Measurements from ENCODE around the gene KCNIP4.

KCNIP4 gene

DNA sequence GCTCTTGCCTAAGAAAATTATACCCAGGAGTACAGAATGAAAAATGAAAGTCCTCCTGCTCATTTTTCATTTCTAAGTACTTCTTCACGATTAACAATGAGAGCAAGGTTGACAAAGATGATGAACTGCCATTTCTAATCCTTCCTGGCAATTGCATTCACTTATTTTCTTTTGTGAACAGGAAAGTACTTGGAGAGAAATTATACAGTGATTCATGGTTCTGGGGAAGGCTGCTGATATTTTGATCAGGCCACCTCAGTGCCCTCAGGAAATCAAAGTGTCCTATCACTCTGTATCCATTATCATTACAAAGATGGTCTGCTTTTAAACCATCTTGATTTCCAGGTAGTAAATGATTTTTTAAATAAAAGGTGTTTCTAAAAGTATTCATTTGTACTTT lies 780.9 kb downstream of the KCNIP4 start:
- DNase-seq, result no peak

DNA sequence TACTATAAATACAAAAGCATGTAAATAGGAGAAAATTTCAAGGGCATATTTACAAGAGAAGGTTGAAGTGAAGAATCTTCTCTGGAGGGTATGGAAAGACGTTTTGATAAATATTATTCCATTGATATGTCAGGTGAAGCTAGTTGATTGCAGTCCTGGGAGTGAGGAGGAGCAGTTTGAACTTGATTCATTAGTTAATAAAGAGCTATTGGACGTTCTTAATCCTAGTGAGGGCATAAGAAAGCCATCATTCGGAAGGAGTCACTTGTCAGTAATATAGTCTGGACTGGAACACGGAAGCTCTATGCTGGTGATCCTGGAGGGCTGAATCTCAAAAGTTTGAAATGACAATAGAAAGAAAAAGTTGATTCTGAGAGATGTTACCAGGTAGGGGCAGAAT lies 793.2 kb downstream of the KCNIP4 start:
- no peak for DNase-seq

DNA sequence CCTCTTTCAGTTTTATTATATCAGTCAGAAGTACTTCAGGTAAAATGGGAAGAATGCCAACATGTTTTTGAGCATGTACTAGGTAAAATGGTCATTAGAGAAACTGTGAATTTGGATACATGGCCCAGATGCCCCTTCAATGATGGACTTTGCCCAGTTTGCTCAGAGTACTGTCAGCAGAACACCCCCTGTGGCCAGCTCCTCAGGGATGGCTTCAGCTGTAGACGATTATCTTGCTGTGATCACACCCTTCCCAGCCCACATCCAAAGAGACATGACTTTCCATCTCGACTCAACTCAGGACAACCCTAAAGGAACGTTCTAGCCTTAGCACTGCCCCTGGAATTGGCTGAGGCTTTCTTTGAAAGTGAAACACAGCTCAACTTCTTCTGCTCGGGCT lies 809.2 kb downstream of the KCNIP4 start:
- no peak for DNase-seq

DNA sequence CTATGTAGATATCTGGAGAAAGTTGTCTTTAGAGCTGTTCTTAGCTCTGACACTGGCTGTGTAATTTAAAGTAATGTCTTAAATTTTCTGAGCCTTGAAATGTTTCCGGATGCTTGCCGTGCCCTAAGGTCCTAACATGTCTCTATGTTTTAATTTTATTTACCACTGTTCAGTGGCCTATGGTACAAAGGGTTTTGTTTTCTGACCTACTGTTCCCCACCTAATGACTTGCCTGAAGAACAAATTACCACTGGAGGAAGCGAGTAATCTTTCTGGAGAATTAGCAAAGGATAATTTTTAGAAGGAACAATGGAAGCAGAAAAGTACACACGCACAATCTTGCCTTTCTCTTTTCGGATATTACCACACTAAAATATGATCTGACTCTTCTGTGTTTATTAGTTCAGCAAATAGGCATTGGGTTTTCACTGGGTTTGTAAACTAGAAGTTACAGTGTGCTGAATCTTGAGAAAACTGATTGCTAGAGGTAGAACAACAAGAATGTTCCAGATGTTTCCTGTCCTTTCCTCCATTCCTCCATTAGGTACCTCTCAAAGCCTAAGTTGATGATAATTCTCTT lies 812.4 kb downstream of the KCNIP4 start:
- DNase-seq, result no peak

DNA sequence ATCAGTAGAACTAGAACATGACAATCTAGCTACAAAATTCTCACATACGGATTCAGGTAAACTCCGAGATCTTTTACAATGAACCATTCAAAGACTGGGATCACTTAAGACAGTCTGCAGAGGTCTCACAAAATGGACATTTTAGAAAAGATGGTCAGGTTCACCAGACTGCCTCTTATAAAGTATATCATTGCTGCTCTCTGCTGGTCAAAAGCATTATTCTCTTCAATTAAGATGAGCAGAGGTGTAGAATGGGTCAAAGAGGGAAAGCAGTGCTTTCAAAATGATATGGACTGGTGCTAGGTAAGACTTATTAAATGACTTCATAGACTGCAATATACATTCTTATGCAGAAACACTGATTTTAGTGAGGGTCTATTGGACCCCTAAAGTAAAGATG lies 813.6 kb downstream of the KCNIP4 start:
- DNase-seq, result peak; percentile 5

DNA sequence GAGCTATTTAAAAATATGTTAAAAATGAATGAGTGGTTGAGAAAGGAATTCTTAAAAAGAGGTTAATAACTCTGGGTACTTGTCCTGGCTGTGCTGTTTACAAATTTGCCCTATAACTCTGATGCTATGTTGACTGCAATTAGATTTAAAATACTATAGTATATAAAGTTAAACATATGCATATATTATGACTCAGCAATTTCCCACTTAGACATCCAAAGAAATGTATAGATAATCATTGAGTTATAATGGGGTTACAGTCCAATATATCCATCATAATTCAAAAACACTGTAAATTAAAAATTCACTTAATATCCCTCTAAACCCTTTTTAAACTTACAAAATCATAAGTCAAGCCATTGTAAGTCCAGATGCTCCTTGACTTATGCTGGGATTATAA lies 818.0 kb downstream of the KCNIP4 start:
- DNase-seq, result no peak

DNA sequence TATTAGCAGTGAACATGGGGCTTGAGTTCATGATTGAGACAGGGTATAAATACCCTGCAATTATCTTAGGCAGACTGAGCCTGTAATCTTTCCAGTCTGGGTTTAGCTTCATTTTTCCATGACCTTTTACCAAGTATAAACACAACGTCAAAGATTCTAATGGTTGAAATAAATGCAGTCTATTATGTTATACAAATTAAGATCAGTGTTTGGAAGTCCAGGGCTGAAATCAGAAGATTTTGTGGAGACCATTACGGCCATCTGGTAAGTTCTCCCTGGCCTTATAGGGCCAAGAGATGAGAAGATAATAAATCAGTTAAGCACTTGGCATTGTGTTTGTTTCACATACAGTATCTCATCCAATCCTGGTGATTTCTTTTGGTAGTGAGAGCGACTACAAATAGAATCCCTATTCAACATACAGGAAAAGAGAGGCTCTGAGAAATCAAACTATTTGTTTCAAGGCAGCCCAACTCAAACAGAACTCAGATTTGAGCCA lies 822.5 kb downstream of the KCNIP4 start:
- no peak for DNase-seq

DNA sequence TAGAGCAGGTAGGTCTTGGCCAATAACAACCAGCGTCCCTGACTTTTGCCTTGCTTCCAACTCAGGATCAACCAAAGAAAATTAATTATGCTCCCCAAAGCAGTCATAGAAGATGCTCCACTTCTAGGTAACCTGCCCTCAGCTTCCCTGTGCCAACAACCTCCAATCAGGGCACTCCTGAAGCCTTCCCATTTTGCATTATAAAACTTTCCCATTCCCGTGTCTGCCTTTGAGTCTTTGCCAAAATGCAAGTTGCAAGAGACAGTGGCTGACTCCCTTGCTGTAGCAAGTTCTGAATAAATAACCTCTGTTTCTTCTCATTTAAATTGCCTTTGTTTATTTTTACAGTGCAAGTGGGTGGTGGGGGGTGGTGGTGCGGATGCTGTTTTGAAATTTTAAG lies 830.3 kb downstream of the KCNIP4 start:
- no peak for DNase-seq

DNA sequence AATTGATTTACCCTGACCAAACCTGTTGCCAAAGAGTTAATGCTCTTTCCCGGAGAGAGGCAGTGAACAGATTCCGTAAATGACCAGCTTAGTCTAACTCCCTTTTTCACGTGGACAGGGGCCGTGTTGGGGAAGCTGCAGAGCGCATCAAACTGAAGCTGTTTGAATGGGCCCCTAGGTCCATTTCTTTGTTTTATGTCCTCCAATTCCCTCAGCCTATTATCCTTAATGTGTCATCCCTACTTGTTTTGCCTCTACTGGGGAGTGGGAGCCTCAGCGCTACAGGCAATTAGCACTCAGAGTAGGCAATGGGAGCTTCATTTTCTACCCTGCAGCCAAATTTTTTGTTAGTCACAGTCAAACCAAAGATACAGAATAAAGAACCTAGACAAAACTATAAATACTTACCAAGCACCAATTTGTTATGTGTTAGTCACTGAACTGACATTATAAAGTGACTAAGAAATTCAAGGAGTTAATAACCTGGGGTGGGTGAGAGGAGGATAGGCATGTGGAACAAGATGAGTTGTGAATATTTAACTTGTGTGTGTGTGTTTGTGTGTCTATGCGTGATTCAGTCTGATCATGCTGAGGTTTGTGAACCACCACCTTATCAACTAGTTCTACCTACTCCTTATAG lies 830.9 kb downstream of the KCNIP4 start:
- DNase-seq, result no peak

DNA sequence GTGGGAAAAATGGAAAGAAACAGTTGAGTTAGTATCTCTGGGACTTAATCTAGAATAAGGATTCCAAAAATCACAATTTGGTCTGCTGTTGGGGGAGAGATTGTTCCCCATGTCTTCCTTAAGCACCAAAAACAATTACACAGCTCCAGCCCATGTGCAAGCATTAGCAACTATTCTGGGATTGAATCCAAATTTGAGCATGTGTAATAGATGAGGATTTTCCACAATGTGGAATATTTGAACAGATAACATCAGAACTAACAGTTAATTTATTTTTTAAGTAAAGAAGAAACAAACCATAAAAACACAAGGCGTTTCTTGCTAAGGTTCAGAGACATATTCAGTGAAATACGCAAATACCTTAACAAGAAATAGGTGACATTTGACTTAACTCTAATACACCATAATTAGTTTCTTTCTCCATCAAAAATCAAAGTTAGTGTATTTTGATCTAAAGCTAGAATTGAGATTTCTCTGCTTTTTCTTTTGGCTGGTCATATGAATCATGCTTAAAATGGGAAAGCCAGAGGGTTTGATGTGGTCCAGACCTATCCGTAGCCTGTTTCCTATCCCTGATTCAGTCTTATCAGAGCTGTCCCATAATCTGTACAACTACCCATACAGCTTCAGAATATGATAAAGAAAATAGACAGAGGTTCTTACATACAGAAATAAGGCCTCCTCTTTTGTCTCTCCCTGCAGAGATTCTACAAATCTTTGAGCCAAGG lies 834.9 kb downstream of the KCNIP4 start:
- peak; percentile 29 for DNase-seq

DNA sequence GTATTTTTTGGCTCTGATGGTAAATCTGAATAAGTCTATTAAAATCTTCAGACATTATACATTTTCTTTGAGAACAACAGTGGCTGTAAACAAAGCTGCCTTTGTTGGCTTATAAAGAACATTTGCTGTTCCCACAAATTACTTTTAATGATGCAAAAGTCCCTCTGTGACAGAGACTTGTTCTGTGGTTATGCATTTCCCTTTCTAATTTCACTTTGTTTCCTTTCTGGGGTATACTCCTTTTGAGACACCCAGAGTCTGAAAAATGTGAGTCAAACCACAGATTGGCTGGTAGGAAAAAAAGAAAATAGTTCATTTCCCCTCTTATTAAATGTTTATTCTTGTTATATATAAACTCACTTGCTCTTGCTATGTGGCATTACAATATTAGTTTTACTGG lies 845.9 kb downstream of the KCNIP4 start:
- DNase-seq, result no peak

DNA sequence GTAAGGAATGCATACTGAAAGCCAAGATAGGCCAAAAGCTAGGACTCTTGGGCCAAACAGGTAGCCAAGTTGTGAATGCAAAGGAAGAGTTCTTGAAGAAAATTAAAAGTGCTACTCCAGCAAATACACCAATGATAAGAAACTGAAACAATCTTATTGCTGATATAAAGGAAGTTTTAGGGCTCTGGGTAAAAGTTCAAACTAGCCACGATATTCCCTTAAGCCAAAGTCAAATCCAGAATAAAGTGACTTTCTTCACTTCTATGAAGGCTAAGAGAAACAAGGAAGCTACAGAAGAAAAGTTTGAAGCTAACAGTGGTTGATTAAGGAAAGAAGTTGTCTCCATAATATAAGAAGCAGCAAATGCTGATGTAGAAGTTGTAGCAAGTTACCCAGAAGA lies 850.7 kb downstream of the KCNIP4 start:
- no peak for DNase-seq

DNA sequence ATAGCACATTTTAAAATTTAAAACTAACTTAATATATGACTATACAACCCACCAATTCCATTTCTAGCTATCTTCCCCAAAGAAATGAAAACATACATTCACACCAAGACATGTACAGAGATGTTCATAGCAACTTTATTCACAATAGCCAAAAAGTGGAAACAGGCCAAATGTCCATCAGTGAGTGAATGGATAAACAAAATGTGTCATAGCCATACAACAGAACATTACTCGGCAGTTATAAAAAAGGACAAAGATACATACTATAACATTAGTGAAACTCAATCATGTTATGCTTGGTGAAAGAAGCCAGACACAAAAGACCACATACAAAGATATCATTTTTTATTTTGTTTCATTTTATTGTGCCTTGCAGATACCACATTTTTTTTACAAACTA lies 851.5 kb downstream of the KCNIP4 start:
- DNase-seq, result no peak

DNA sequence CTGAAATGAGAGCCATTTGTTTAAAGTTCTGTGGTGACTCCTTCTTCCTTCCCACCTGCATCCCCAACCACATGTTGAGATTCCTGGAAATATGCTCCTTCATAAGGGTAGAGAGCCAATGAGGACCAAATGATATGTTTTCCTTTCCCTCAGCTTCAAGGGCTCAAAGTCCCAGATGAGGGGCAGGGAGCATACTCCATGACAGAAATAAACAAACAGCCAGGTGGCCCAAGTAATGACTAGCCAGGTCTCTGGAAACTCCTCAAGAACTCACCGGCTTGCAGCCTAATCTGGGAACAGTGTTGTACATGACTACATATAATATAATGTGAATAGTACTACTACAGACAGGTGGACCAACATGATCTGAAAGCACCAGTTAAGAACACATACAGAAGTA lies 856.0 kb downstream of the KCNIP4 start:
- DNase-seq, result no peak

DNA sequence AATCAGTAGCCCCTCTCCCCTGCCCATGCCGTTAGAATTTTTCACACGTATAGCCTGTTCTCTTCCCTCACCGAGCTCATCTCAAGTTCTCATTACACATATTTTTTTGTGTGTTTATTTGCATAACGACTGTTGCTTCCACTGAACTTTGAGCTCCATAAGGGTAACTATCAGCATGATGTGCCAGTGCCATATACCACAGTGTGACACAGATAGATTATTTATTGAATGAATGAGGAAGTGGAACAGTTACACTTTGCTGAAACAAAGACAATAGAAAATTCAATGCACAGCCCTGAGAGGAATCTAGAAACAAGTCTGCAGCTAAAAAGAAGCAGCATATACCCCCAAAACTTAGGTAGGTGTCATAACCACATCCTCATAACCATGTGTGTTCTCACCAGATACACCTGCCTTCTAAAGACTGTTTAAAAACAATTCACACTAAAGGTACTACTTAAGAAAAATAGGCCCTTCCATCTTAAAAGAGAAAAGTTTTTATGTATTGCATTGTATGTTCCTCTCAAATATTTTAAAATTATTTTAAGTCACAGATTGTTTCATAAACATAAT lies 858.4 kb downstream of the KCNIP4 start:
- DNase-seq, result no peak

DNA sequence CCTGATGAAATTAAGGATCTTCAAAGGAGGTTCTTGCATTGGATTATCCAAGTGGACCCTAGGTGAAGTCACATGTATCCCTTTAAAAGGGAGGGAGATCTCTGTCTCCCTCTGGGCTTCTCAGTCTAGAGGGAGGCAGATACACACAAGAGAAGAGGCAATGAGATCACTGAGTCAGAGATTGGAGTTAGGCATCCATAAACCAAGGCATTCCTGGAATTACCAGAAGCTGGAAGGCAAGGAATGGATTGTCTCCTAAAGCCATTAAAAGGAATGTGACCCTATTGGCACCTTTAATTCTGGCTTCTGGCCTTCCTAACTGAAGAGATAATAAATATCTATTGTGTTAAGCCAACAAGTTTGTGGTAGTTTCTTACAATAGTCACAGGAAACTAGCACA lies 865.2 kb downstream of the KCNIP4 start:
- no peak for DNase-seq

DNA sequence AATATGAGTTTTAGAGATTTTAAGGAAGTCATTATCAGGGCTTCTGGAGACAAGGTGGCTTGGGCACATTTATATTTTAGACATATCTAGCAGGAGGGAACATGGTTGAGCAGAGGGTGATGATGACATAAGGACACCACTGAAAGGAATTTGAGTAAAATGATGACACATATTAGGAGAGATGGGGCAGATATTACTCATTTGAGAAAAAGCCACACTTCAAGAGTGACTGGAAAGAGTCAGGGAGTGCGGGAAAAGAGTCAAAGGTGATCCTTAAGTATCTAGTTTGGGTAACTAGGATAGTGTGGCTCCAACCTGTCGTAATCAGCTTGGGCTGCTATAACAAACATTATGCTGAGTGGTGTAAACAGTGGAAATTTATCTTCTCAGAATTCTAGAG lies 870.6 kb downstream of the KCNIP4 start:
- DNase-seq, result no peak

DNA sequence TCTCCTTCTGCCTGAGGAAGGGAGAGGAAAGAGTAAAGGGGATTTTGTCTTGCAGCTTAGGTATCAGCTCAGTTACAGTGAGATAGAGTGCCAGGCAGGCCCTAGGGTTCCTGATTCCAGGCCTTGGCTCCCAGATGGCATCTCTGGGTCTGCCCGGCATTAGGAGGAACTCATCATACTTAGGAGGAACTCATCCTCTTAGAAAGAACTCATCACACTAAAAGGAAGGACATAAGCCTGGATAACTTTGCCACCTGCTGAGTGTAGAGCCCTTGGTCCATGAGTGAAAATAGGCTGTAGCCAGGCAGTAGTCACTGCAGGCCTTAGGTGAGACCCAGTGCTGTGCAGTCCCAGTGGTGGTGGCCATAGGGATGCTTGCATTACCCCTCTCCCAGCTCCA lies 881.2 kb downstream of the KCNIP4 start:
- DNase-seq, result no peak

DNA sequence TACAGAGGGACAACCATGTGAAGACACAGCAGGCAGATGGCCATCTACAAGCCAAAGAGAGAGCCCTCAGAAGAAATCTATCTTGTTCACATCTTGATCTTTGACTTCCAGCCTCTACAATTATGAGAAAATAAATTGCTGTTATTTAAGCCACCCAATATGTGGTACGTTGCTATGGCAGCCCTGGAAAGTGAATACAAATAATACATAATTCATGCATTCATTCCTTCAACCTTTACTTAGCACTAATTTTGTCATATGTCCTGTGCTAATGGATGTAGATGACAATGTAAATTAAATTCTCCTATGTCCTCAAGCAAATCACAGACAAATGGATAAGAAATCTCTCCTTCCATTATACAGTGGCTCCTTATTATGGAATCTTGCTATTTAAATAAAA lies 886.7 kb downstream of the KCNIP4 start:
- DNase-seq, result no peak

DNA sequence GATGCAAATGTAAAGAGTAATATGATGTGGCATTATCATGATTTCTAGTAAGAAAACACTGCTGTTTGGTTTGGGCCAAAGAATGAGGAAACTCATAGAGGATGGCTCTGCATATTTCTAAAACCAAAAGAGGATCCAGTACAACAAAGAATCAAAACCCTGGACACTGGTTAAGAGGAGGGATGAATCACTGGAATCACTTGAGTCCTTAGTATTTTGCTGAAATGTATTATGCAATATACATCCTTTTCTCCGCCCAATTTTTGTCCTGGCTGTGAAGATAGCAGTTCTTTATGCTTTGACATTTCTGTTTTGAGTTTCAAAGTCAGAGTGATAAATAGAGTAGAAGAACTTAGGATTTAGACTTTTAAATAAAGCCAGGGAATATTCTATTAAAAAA lies 902.4 kb downstream of the KCNIP4 start:
- DNase-seq, result no peak

DNA sequence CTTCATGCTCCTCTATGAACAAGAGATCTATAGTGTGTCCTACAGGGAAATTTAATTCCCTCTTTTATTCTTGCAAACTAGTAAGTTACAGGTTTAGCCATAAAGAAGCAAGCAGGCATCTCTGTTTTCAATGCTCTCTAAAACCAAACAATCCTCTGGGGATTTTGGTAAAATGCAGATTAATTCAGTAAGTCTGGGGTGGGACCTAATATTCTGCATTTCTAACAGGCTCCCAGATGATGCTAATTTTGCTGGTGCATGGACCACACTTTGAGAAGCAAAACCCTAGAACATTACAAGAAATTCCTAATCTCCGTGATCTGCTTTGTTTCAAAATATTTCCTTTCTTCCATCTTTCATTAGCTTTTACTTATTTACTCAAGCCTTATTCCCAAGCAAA lies 903.5 kb downstream of the KCNIP4 start:
- DNase-seq, result no peak

DNA sequence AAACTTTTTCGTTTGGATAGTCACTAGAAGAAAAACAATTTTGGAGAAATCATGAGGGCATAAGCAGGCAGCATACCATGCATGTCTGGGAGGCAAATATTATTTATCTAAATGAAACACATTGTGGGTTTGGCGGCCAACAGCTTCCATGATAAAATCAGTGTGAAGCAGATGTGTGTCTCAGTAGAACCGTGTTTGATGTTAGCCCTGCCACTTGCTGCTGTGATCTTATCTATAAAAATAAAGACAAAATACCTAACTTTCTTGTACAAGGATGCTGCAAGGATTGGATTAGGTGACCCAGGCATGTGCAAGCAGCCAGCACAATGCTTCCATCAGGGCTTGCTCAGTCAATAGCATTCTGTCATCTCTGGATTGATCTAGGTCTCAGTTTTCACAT lies 906.9 kb downstream of the KCNIP4 start:
- no peak for DNase-seq

DNA sequence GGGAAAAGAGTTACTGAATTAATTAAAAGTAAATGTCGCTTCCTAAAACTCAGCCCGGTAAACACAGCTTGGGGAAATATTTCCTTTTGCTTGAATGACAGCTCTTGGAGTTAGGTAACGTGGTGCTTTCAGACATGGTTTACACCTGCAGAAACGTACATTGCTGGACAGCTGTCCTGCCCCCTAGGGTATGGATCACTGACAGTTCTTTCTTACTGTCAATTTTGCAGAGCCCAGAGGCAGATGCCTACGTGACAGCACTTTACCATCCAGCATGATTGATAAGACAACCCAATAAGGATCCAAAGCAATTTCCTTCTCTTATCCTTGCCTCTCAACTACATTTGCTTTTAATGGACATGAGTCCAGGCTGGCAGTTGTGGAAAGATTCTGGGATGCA lies 913.8 kb downstream of the KCNIP4 start:
- DNase-seq, result no peak

DNA sequence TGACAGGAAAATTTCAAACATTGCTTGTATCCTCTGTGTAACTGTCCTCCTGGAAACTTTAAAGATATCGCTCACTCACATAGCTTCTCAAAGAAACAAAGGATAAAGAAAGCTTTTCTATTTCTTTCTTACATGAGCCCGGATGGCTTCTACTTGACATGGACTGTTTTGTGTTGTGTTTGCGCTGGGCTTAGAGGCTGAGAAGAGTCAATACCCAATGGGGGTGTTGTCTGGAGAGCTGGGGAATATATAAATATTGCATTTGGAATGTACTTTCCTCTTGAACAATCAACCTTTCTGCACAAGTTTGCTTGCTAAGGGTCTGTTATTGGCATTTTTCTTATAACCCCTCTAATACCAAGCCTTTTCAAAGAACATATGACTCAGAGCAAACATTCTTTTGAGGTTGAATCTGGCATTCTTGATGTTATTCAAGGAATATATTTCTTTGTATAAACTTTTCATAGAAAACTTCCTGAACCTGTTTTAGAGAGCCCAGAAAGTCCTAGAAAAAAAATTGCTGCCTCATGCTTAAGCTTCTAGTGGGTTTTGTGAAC lies 916.4 kb downstream of the KCNIP4 start:
- DNase-seq, result no peak

Measured in fibroblast of skin of abdomen (primary cell).